HG03097 (cell line): ENCODE results near the gene MBNL2.

Source experiments
- ATAC-seq: cut with Tn5 transposase; IDR thresholded peaks from one replicate; pipeline ENCODE4 v1.9.1; 2021; ENCODE audit not compliant: unreplicated experiment, low FRiP score

MBNL2 gene

DNA sequence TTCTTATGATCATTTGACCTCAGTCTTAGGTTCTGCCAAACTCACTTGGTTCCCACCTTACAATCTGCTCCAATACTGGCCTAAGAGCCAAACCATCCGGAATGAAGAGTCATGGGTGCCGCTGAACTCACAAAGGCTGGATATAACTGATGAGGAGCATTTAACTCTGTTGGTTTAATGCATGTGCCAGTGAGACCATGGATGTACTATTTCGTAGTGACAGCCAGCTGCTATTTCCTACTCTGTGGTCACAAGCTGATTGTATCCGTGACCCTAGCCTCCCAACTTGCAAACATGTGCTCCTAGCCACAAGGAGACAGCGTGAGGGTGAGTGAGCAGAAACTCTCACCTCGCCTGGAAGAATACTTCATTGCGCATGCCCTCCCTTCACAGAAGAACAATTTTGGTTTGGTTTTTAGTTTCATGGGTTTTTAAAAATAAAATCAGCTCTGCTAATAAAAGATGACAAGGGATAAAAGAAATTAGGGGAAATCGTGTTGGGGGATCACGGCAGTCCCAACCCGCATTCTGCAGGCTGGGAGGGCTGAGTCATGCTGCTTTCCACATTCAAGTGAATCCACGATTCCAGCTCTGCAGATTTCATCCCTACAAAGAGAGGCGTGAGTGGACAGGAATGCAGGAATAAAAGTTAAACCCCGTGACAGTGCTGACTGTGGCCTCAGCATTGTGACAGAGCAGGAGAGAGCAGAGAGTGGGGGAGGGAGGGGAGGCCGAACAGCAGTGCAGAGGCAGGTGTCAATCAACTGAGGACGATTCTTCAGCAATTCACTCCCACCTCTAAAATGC, 145.1 kb downstream of the MBNL2 start:
- ATAC-seq, result no peak

- ATAC-seq, result peak; percentile 73
Measured at GRCh38 chr13:97369261-97369893, 147.2 kb downstream of the MBNL2 start.

DNA sequence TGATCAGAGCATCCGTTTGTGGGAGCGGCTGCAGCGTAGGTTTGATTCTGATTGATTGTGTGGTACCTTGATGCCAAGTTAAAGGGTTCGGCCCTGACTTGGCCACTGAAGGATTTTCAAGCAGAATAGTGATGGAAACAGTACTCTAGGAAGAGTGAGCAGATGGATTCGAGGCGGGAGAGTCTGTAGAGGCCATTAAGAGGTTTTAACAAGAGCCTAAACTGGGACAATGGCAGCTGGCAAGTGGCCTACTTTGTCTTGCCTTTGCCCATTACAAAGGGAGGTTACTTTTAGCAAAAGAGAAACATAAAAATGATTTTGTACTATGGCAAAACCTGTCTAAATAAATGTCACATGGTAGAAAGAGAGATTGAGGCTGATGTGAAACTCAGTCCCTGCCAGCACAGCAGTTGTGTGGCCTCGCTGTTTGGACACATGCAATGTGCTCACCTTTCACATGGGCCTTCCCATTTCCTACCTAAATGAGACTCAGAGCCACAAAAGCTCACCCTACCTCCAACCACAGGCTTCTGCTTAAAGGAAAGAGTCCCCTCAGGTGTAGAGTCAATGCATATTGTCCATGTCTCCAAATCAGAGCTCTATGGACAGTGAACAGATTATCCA, 149.5 kb downstream of the MBNL2 start:
- no peak for ATAC-seq

DNA sequence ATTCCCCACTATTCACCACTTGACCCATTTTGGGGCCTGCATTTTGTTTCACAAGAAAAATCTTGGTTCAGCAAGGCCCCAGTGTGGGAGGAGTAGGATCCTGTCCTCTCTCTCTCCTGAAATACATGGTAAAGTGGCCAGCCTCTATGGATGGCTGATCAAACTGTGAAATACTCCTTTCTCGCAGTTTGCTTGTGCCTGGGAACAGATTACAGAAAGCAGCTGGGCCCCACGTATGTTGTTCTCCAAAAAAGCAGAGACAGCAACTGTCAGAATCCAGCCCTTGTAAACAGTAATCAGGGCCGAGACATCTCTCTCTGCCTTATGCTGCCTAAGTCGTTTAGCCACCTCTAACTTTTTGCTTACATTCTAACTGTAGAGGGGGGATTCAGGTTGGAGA, 150.8 kb downstream of the MBNL2 start:
- no peak for ATAC-seq

GRCh38 chr13:97373787-97374186, 151.7 kb downstream of the MBNL2 start:
- no peak for ATAC-seq

GRCh38 chr13:97376981-97377380, 154.8 kb downstream of the MBNL2 start:
- no peak for ATAC-seq

- ATAC-seq, result no peak
Measured at GRCh38 chr13:97379386-97379785, 157.3 kb downstream of the MBNL2 start.

- no peak for ATAC-seq
Measured at GRCh38 chr13:97380696-97381095, 158.6 kb downstream of the MBNL2 start.

GRCh38 chr13:97381189-97381588, 159.1 kb downstream of the MBNL2 start:
- no peak for ATAC-seq

GRCh38 chr13:97382276-97382675, 160.1 kb downstream of the MBNL2 start:
- ATAC-seq, result no peak

DNA sequence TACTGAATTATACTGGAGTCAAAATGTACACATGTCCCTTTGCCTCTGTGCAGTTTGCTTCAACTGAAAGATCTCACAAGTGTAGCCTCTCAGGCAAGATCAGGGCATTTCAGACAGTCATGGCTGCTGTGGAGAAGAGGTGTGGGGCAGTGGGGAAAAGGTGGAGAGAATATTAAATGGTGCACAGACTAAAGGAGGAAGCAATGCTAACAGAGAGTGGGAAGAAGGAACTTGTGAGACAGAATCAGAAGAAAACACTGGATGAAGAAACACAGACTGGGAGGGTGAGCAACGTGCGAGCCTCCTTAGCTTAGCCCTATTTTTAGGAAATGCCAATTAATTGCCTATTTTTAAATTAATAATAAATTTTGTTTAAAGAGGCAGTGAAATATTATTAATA, 162.2 kb downstream of the MBNL2 start:
- no peak for ATAC-seq

DNA sequence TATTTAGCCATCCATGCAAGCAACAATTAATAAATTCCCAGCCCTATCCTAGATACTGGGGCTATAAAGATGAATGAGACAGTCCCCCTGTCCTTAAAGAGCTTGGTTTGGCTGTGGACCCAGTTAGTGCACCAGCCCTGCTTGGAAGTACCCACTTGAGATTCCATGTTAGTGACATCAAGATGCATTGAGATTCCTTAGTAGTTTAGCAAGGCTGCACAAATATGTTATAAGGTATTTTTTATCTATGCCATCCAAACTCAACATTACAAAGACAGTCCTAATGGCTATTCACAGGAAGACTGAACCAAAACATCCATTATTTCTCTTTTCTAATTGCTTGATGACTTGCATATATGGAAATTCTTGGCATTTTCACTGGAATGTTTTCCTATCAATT, 163.0 kb downstream of the MBNL2 start:
- no peak for ATAC-seq

DNA sequence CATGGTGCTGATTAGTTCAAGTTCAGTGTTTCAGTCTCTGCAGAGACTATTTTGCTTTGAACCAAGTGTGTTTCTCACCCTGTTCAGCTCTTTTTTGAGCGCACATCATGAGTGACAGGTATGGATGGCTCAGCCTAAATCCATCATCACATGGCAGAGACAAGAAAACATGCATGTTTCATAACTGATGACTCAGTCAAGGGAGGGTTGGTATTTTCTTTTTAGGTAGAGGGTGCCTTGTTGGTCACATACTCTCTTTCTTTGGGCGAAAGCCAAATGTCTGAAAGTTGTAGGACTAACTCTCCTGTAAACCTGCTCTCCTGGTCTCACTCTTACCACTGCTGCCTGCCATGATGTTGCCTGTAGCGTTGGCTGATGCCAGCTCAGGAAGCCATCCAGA, 163.7 kb downstream of the MBNL2 start:
- ATAC-seq, result no peak

DNA sequence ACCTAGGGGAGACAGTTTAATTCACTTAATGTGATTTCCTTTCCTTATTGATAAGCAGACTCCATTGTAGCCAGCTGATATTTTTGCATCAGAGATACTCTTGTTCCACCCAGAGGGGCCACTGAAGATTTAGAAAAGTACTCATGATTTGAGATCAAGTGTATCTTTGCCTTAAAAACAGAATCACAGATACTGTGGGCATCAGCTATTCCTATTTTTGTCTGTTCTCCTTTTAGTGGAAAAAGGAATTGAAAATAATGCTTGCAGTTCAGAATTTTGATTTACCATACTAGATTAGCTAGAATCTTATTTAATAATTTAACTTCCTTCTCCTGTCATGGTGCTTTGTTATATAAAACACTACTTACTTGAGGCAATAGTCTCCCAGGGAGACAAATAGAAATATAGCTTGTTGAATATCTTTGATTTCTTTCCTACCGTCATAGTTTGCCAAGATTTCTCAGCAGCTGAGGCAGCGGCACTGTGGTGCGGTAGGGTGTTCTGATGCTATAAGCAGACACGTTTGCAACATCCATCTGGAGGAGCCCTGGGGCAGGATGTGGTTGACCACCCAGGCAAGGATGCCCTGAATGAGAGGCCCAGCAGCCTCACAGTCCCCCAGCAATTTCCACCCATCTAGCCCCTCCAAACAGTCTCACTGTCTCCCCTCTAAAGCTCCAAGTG, 164.8 kb downstream of the MBNL2 start:
- peak; percentile 78 for ATAC-seq

DNA sequence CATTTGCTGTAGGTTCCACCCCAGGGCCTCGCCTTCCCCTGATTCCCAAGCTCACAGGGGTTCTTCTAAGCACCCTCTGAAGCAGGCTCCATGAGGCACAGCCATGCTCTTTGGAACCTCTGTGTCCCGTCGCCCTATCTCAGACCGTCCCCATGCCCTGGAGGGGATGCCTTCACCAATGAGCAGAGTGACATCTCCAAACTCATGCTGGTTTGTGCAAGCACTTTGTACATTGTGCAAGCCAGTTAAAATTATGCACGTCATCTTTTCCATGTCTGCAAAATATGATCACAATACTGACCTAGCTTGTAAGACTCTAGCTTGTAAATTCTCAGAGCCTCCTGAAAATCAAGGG, 165.3 kb downstream of the MBNL2 start:
- no peak for ATAC-seq

DNA sequence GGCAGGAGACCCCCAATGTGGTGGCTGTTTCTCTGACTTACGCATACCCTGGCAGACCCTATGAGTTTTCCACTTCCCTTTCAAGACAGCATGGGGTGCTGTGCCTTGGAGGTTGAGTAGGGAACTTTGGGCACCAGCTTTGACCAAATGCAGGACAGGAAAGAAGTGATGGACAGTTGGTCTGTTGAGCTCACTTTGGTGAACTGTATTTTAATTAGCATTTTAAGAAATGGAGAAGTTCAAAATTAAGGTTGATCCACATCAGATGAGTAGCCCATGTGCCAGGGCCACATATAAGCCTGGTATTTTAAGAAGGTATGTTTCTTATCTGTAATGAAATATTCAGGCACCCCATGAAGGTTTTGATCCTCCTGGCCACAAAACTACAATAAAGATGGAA, 165.8 kb downstream of the MBNL2 start:
- ATAC-seq, result no peak

DNA sequence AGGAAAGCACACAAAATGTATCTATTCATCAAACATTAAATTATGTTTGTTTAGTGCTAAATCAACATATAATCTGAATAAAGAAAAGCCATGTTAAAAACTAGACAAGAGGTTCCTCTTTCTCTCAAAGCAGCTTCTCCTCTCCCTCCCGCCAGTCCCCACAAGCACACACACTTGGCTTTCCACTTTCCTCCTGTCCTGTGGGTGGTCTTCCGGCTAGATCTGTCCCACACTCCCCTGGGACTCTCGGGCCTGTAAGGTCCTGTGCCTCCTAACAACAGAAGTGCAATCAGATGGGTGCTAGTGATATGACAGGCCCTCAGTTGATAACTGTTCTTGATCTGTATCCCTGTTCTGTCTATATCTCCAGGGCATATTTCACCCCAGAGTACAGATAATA, 166.2 kb downstream of the MBNL2 start:
- ATAC-seq, result no peak

- ATAC-seq, result no peak
Measured at GRCh38 chr13:97390941-97391600, 168.9 kb downstream of the MBNL2 start.

DNA sequence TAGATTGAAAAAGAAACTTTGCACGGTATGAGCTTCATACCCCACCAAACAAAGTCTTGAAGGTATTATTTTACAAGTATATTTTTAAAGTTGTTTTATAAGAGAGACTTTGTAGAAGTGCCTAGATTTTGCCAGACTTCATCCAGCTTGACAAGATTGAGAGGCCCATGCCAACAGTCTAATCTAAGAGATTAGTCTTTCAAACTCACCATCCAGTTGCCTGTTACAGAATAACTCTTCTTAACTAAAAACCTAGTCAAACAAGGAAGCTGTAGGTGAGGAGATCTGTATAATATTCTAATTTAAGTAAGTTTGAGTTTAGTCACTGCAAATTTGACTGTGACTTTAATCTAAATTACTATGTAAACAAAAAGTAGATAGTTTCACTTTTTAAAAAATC, 169.9 kb downstream of the MBNL2 start:
- no peak for ATAC-seq

GRCh38 chr13:97394542-97394941, 172.4 kb downstream of the MBNL2 start:
- ATAC-seq, result no peak
